ENCODE measurements around the gene SEMA5A.

DNA sequence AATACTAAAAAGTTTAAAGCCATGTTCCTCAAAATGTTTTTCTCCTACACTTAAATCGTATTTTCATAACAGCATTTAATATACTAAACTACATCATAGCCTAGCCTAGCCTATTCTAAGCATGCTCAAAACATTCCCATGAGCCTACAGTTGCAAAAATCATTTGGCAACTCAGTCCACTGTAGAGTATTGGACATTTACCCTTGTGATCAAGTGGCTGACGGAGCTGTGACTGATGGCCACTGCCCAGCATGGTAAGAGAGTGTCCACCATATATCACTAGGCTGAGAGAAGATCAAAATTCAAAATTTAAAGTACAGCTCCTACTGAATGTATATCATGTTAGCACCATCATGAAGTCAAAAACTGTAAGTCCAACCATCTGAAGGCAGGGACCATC is 30.9 kb downstream of the SEMA5A start:
- no peak for TF ChIP-seq POLR2A (IDR thresholded peaks at IDR 0.05)
- TF ChIP-seq, protein P1, sequence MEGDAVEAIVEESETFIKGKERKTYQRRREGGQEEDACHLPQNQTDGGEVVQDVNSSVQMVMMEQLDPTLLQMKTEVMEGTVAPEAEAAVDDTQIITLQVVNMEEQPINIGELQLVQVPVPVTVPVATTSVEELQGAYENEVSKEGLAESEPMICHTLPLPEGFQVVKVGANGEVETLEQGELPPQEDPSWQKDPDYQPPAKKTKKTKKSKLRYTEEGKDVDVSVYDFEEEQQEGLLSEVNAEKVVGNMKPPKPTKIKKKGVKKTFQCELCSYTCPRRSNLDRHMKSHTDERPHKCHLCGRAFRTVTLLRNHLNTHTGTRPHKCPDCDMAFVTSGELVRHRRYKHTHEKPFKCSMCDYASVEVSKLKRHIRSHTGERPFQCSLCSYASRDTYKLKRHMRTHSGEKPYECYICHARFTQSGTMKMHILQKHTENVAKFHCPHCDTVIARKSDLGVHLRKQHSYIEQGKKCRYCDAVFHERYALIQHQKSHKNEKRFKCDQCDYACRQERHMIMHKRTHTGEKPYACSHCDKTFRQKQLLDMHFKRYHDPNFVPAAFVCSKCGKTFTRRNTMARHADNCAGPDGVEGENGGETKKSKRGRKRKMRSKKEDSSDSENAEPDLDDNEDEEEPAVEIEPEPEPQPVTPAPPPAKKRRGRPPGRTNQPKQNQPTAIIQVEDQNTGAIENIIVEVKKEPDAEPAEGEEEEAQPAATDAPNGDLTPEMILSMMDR (IDR thresholded peaks at IDR 0.05) = no peak
